DMS79 (cell line): Measurements from ENCODE around the gene GNAS.
A peak's percentile ranks its signal among the peaks of the same experiment; 100 is the strongest.

Source experiments
- DNase-seq: peaks from one replicate; lab custom pipeline; 2025; lab: John Stamatoyannopoulos, UW

GNAS gene

GRCh38 chr20:58853976-58854637, 1.6 kb downstream of the GNAS start:
- DNase-seq, result no peak

- DNase-seq, result no peak
Measured at GRCh38 chr20:58854638-58855471, 2.3 kb downstream of the GNAS start.

- DNase-seq, result no peak
Measured at GRCh38 chr20:58855506-58856389, 3.2 kb downstream of the GNAS start.

- no peak for DNase-seq
Measured at GRCh38 chr20:58863044-58863790, 10.7 kb downstream of the GNAS start.

- DNase-seq, result no peak
Measured at GRCh38 chr20:58864346-58864745, 11.8 kb downstream of the GNAS start.

GRCh38 chr20:58865843-58866242, 13.3 kb downstream of the GNAS start:
- no peak for DNase-seq

GRCh38 chr20:58867211-58867610, 14.7 kb downstream of the GNAS start:
- DNase-seq, result no peak

- no peak for DNase-seq
Measured at GRCh38 chr20:58868795-58869194, 16.3 kb downstream of the GNAS start.

DNA sequence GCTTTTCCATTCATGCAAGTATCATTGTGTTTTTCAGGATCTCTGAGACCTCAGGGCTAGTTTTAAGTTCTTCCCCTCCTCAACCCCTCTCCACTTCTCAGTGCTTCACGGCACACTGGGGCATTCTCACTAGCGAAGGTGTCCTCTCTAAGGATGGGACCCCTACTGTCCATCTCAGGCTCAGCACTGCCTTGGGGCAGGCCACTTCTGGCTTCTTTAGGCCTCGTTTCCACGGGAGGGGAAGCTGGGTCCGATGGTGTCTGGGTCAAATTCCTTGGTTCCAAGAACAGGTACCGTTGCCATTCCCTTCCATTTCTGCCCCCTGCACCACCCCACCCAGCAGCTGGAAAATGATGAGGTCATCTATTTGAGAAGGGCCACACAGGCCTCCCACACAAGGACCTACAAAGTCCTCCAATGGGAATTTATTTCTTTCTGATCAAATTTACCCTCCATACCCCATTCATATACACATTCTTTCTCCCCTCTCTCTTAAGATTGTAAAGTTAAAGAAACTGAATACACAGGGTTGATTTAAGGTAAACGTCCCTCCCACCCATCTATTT, 17.2 kb downstream of the GNAS start:
- no peak for DNase-seq

- DNase-seq, result no peak
Measured at GRCh38 chr20:58870293-58871014, 17.9 kb downstream of the GNAS start.

DNA sequence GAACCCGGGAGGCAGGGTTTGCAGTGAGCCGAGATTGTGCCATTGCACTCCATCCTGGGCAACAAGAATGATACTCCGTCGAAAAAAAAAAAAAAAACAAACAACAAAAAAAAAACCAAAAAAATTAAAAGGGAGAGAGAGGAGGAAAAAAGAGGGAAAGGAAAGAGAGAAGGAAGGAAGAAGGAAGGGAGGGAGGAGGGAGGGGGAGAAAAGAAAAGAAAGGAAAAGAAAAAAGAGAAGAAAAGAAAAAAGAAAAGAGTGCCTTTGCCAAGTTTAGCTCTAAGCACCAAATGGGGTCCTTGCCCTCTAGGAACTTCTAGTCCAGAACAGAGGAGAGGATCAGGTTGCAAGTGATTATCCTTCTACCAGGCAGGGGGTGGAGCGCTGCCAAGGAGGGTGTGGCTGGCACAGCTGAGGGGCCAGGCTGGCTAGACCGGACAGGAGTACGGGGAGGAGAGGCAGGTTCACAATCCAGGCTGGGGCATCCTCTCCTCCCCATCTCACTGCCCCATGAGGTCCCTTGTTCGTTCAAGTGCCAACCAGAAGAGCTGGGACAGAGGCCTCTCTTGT, 19.1 kb downstream of the GNAS start:
- DNase-seq, result no peak

DNA sequence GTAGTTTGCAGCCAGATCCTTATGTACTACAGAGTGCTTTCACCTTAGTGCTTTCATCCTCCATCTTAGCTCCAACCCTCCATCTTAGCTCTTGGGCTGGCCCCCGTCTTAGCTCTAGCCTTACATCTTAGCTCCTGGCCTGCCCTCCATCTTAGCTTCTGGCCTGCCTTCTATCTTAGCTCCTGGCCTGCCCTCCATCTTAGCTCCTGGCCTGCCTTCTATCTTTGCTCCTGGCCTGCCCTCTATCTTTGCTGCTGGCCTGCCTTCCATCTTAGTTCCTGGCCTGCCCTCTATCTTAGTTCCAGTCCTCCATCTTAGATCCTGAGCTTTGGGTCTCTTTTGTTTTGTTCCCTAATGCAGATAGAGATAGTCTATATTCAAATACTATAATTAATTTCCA, 22.0 kb downstream of the GNAS start:
- no peak for DNase-seq

GRCh38 chr20:58875111-58875510, 22.6 kb downstream of the GNAS start:
- no peak for DNase-seq

GRCh38 chr20:58875541-58876134, 23.1 kb downstream of the GNAS start:
- no peak for DNase-seq

DNA sequence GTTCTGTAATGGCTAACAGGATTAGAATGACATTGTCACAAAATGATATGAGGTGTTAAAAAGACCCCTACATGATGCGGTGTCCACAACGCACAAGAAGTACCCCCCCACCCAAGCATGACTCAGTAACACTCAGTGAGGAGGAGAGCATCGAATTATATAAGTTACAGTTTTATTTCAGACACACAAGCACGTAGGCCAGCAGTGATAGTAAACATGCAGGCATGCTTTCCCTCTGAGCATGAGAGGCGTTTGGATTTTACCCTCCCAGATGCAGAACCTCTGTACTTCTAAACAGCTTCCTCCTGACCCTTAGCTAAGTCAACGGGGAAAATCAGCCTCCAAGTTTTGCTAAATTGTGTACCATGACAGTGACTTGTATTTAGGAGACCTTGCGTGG, 23.9 kb downstream of the GNAS start:
- no peak for DNase-seq

DNA sequence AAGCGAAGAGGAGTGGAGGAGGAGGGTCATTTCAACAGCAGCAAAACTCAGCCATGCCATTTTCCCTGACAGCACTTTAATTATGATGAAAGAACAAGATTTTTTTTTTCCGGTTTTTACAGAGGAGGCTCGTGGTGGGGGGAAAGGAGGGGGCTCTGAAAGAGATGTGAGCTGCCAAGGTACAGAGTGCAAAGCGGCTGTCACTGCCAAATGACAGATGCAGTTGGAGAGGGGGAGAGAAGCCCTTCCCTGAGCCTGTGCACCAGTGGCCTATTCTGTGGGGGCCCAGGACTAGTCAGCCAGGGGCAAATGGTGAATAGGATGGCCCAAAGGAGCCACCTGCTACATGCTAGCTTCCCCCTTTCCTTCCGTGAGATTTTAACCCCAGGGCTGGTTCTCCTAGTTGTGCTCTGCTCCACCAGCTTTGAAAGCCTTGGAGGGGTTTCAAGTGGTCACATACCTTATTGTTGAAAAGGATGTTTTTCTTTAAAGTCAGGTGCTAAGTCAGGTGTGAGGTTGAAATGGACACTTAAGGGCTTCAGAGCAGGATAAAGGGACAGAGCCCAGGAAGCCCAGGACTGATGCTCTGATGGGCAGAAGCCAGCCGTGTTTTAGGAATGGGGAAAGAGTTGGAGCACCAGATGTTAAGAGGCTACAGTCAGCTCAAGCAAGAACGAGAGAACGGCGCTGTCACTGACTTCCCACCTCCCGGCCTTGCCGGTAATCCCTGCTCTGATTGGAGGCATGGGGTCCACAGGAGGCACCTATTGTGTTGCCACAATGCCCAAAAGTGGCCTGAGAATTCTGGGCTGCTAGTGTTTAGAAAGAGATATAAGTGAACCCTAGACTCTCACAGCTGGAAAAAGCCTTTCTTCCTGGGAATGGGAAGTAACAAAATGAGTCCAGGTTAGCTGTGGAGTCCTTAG, 24.8 kb downstream of the GNAS start:
- peak; percentile 90 for DNase-seq

DNA sequence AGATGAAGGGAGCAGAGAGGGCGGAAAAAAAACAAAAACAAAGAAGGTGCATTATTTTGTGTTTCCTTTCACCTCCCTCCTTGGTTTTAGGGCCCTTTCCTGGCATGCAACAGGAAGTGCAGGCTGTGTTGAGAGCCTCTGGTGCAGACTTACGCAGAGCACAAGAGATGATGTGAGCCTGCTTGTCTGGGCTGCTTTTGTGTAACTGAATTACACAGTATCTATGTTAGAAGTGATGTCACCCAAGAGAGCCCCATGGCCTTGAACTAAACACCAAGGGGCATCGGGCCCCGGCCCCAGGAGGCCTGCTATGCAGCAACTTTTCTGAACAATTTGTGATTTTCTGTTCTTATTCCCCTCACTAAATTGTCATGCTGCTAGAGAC, 25.5 kb downstream of the GNAS start:
- DNase-seq, result no peak

- no peak for DNase-seq
Measured at GRCh38 chr20:58878399-58878798, 25.9 kb downstream of the GNAS start.

DNA sequence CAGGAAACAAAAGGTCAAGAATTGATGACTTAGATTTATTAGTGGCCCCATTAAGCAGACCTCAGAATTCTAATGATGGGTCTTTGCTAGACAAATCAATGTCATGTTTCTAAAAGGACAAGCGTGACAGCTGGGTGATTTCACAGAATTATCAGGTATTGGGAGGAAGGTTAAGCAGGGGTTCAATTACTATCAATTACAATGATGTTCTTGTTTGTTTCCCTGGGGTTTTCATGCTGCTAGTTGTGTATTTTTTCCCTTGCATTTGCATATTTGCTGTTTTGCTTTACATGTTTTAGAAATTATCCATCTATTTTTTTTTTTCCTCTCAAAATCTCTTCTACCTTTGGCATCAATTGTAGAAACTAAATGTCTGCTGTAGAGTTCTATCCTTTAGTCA, 27.9 kb downstream of the GNAS start:
- no peak for DNase-seq
